ENCODE measurements around the gene SEMA4D.

Gene SEMA4D

GRCh38 chr9:89529243-89530035 lies 31.5 kb upstream of the SEMA4D start:
- DNase-seq (ENCODE audit: low read depth in 2 of 2) = no peak

GRCh38 chr9:89528540-89528939 lies 30.6 kb upstream of the SEMA4D start:
- DNase-seq (ENCODE audit: low read depth in 2 of 2) = no peak

GRCh38 chr9:89528131-89528530 lies 30.2 kb upstream of the SEMA4D start:
- no peak for DNase-seq (ENCODE audit: low read depth in 2 of 2)

GRCh38 chr9:89527084-89527483 lies 29.2 kb upstream of the SEMA4D start:
- no peak for DNase-seq (ENCODE audit: low read depth in 2 of 2)

GRCh38 chr9:89526667-89527066 lies 28.8 kb upstream of the SEMA4D start:
- DNase-seq (ENCODE audit: low read depth in 2 of 2) = no peak

- no peak for DNase-seq (ENCODE audit: low read depth in 2 of 2)
Measured at GRCh38 chr9:89525446-89526374, 27.8 kb upstream of the SEMA4D start.

- DNase-seq (ENCODE audit: low read depth in 2 of 2) = no peak
Measured at GRCh38 chr9:89524963-89525362, 27.1 kb upstream of the SEMA4D start.

GRCh38 chr9:89523948-89524347 lies 26.0 kb upstream of the SEMA4D start:
- no peak for DNase-seq (ENCODE audit: low read depth in 2 of 2)

- DNase-seq (ENCODE audit: low read depth in 2 of 2) = no peak
Measured at GRCh38 chr9:89522959-89523285, 25.0 kb upstream of the SEMA4D start.

- DNase-seq (ENCODE audit: low read depth in 2 of 2) = peak in 1 of 2 donors; percentile 65
Measured at GRCh38 chr9:89522261-89522958, 24.5 kb upstream of the SEMA4D start.

- no peak for DNase-seq (ENCODE audit: low read depth in 2 of 2)
Measured at GRCh38 chr9:89519366-89519805, 21.5 kb upstream of the SEMA4D start.

- no peak for DNase-seq (ENCODE audit: low read depth in 2 of 2)
Measured at GRCh38 chr9:89518466-89519365, 20.8 kb upstream of the SEMA4D start.

GRCh38 chr9:89515416-89515815 lies 17.5 kb upstream of the SEMA4D start:
- no peak for DNase-seq (ENCODE audit: low read depth in 2 of 2)

GRCh38 chr9:89514956-89515355 lies 17.0 kb upstream of the SEMA4D start:
- DNase-seq (ENCODE audit: low read depth in 2 of 2) = no peak

- no peak for DNase-seq (ENCODE audit: low read depth in 2 of 2)
Measured at GRCh38 chr9:89514337-89514736, 16.4 kb upstream of the SEMA4D start.

- no peak for DNase-seq (ENCODE audit: low read depth in 2 of 2)
Measured at GRCh38 chr9:89513837-89514236, 15.9 kb upstream of the SEMA4D start.

- DNase-seq (ENCODE audit: low read depth in 2 of 2) = no peak
Measured at GRCh38 chr9:89512382-89512781, 14.5 kb upstream of the SEMA4D start.

- no peak for DNase-seq (ENCODE audit: low read depth in 2 of 2)
Measured at GRCh38 chr9:89508951-89509615, 11.2 kb upstream of the SEMA4D start.

- DNase-seq (ENCODE audit: low read depth in 2 of 2) = no peak
Measured at GRCh38 chr9:89505911-89506310, 8.0 kb upstream of the SEMA4D start.

- DNase-seq (ENCODE audit: low read depth in 2 of 2) = no peak
Measured at GRCh38 chr9:89505048-89505447, 7.1 kb upstream of the SEMA4D start.

- DNase-seq (ENCODE audit: low read depth in 2 of 2) = no peak
Measured at GRCh38 chr9:89502671-89503070, 4.8 kb upstream of the SEMA4D start.
